Peyer's patch (tissue), 4 donors: ENCODE results near the gene LTC4S. TPM values are rescaled to one million over a fixed set of nuclear protein-coding genes. Genes with fewer than 3 reads are reported as not detected.
A peak's percentile ranks its signal among the peaks of the same experiment; 100 is the strongest.

Experiments
- DNase-seq, 3 donors: peaks; one replicate each; pipeline ENCODE4 v3.0.0-alpha.2; 2017 to 2019
- H3K27ac ChIP-seq, 4 donors: fragments of 200-600 bp; sonication (generic); one replicate each; pipeline ENCODE4 v1.5.1; 2016 to 2019
- H3K27me3 ChIP-seq, 2 donors: fragments of 200-600 bp; sonication (generic); one replicate each; pipeline ENCODE4 v1.5.1; 2019
- H3K36me3 ChIP-seq, 3 donors: fragments of 200-600 bp; sonication (generic); one replicate each; pipeline ENCODE4 v1.5.1; 2016 to 2019
- H3K4me1 ChIP-seq, 4 donors: fragments of 200-600 bp; sonication (generic); one replicate each; pipeline ENCODE4 v1.5.1; 2016 to 2019
- H3K4me3 ChIP-seq, 4 donors: fragments of 200-600 bp; sonication (generic); 1 replicate in 3 of 4; 2 replicates in 1 of 4; pipeline ENCODE4 v1.5.1; 2016 to 2019; ENCODE audit warnings: mild to moderate bottlenecking in 1 of 4
- H3K9me3 ChIP-seq, 4 donors: fragments of 200-600 bp; sonication (generic); one replicate each; pipeline ENCODE4 v1.5.1; 2016 to 2019; ENCODE audit warnings: mild to moderate bottlenecking in 1 of 4
- CTCF ChIP-seq, 6 experiments: fragments of 450-650 bp in 4 of 6; fragments of 200-600 bp in 2 of 6; sonication (generic) in 1 of 6; IDR thresholded peaks; one replicate each; pipeline ENCODE4 v1.5.1; 2017 to 2019; ENCODE audit warnings: antibody characterized with exemption in 6 of 6, mild to moderate bottlenecking in 3 of 6, moderate library complexity in 1 of 6
- POLR2A ChIP-seq, 2 donors: fragments of 450-650 bp; IDR thresholded peaks; one replicate each; pipeline ENCODE4 v1.5.1; 2017; ENCODE audit warnings: antibody characterized with exemption in 2 of 2, mild to moderate bottlenecking in 2 of 2, moderate library complexity in 2 of 2
- total RNA-seq, 4 donors: library from RNA; depleted of rRNA; stranded (reverse); fragments of >200 nt; gene quantifications; one replicate each; pipeline ENCODE4 v1.1.0, GENCODE V29; 2016

LTC4S gene
- total RNA-seq, 4 donors from 2014 or later: 1.9 to 12.4 (median 3.6) TPM; not detected in 1

- Histone ChIP-seq H3K36me3 (peaks cover 0 to 37% (median 0%) of the 10 kb centered on the region in 3 donors), H3K4me1 (peaks cover 7 to 77% (median 32%) of the 10 kb centered on the region in 4 donors), H3K27me3 (no peaks in the 10 kb centered on the region), H3K4me3 (peak within 1 kb of the TSS; percentile 77 to 96 (median 84)), H3K9me3 (no peaks in the 10 kb centered on the region), H3K27ac (peak within 1 kb of the TSS; percentile 93 to 100 (median 96))
- TF ChIP-seq POLR2A (IDR thresholded peaks at IDR 0.05) (peak; percentile 99), CTCF (IDR thresholded peaks at IDR 0.05) (peak in 4 of 6 experiments; percentile 20 to 45 (median 38))
- peak; percentile 75 to 92 (median 91) for DNase-seq
These were observed 26.9 kb downstream of the LTC4S start, which contains the start of gene SQSTM1 for GRCh38 chr5:179820483-179821297. Gene SQSTM1 (plus strand): TSS chr5:179820905. CDS start chr5:179820937, 32 bp downstream.

GRCh38 chr5:179821298-179822058 is 27.7 kb downstream of the LTC4S start:
- peak in 2 of 6 experiments; percentile 10 to 11 for TF ChIP-seq CTCF (IDR thresholded peaks at IDR 0.05)
- peak; percentile 95 to 97 for TF ChIP-seq POLR2A (IDR thresholded peaks at IDR 0.05)
- H3K4me3 ChIP-seq: peak overlapping the region; percentile 77 to 96 (median 84)
- peaks cover 7 to 83% (median 32%) of the 10 kb centered on the region in 4 donors for H3K4me1 ChIP-seq
- no peaks in the 10 kb centered on the region for H3K27me3 ChIP-seq
- peaks cover 0 to 45% (median 0%) of the 10 kb centered on the region in 3 donors for H3K36me3 ChIP-seq
- DNase-seq: peak; percentile 91 to 97 (median 96)
- H3K27ac ChIP-seq: peak overlapping the region; percentile 93 to 100 (median 96)
- no peaks in the 10 kb centered on the region for H3K9me3 ChIP-seq

GRCh38 chr5:179822059-179822432 is 28.3 kb downstream of the LTC4S start:
- peak overlapping the region; percentile 93 to 100 (median 96) for H3K27ac ChIP-seq
- H3K4me3 ChIP-seq: peak overlapping the region; percentile 77 to 96 (median 84)
- no peaks in the 10 kb centered on the region for H3K27me3 ChIP-seq
- DNase-seq: no peak
- no peaks in the 10 kb centered on the region for H3K9me3 ChIP-seq
- H3K4me1 ChIP-seq: peaks cover 7 to 83% (median 29%) of the 10 kb centered on the region in 4 donors
- TF ChIP-seq POLR2A (IDR thresholded peaks at IDR 0.05) (no peak), CTCF (IDR thresholded peaks at IDR 0.05) (no peak)
- peaks cover 0 to 50% (median 0%) of the 10 kb centered on the region in 3 donors for H3K36me3 ChIP-seq

DNA sequence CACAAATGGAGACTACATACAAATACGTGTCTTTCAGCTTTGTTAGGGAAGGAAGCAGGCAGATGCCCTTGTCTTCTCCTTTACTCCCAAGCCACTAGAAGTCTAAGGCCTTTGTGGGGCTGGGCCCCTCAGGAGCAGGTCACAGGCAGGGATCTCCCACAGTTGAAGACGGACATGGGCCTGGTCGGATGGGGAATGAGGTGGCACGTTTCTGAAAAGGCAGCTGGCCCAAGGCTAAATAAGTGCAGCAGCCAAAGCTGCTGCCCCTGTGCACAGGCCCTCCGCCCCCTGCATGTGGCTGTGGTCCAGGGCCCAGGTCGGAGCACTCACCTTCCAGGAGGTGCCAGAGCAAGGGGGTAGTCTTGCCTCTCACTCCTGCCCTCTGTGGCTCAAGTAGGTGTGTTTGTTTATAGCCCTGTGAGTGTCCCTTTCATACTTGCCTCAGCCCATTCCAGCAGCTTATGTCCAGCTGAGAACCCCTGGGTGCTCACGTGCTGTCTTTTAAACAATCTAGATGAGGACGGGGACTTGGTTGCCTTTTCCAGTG is 28.7 kb downstream of the LTC4S start:
- Histone ChIP-seq H3K9me3 (no peaks in the 10 kb centered on the region), H3K4me3 (peak overlapping the region; percentile 77 to 96 (median 84)), H3K4me1 (peaks cover 7 to 83% (median 28%) of the 10 kb centered on the region in 4 donors), H3K27ac (peak overlapping the region in 2 of 4 donors; percentile 9 to 97), H3K36me3 (peaks cover 0 to 55% (median 0%) of the 10 kb centered on the region in 3 donors), H3K27me3 (no peaks in the 10 kb centered on the region)
- TF ChIP-seq CTCF (IDR thresholded peaks at IDR 0.05) (no peak), POLR2A (IDR thresholded peaks at IDR 0.05) (no peak)
- DNase-seq: peak in 1 of 3 donors; percentile 49
